ENCODE results near the gene DAP.
"Not testable (repeated sequence)": the region's sequence is repeated elsewhere in the genome, so short reads cannot be mapped to it uniquely, and the experiment has no call there.

The DAP gene

GRCh38 chr5:10733426-10733825, 27.6 kb downstream of the DAP start:
- no peak for DNase-seq

- DNase-seq = no peak
Observed at GRCh38 chr5:10731913-10732312, 29.1 kb downstream of the DAP start.

DNA sequence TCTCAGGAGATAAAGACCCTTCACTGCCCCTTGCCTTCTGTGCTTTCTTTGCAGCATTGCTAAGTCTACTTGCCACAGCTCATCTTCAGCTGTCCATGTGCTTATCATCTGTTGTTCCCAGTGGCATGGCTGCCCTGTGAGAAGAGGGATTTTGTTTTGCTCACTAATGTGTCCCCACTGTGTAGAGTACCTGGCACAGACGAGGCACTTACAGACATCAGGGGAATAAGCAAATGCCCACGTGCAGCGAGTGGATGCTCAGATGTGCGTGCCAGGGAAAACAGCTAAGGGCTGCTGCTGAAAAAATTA, 31.0 kb downstream of the DAP start:
- no peak for DNase-seq

- peak in 1 of 2 experiments; percentile 46 for DNase-seq
Observed at GRCh38 chr5:10729320-10730042, 31.6 kb downstream of the DAP start.

DNA sequence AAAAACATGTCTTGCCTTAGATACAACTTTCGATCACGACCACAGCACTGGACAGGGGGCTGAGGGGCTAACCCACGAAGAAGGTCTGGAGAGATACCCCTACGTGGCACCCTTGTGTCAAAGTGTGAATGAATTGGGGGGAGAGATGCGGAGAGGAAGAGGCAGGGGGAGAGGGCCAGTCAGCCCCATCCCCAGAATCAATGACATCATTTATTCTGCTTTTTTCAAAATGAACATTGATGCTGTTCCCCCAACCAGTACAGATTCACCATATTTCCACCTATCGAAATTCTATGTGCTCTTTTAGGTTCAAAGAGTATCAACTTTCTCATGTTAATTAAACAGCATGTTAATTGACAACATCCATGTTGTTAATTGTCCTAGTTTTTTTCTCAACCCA, 32.4 kb downstream of the DAP start:
- DNase-seq = no peak

DNA sequence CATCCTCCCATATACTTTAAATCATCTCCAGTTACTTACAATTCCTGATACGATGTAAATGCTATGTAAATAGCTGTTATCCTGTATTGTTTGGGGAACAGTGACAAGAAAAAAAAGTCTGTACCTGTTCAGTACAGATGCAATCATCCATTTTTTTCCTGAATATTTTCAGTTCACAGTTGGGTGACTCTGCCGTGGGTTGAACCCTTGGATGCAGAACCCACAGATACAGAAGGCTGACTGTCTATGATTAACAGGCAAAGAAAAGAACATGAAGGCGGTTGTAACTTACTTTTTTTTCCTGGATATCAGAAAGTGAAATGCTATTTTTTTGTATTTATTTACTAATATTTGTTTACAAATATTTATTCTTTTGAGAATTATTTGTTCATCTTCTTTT, 33.2 kb downstream of the DAP start:
- DNase-seq = no peak

DNA sequence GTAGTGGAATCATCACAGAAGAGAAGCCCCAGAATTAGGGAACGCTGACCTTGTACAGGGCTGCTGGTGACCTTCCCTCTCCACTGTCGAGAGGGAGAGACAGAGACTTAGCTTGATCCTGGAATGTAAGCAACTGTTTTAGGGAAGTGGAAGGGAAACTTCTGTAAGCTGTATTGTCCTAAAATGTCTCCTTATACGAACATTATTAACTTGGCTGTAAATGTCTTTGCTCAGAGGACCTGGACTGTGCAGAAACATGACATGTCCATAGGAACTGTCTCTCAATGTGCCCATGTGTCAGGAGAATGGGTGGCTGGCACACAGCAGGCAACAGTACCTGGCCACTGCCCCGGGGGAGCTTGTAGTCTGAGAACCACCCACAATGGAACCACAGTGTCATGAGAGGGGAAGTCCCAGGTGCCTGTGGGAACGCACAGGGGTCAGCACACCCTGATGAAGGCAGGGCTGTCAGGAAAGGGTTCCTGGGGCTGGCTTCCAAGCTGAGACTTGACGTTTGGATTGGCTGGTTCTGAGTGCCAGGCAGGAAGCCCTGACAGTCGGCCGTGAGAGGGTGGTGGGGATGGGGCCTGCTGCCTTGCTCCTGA, 34.0 kb downstream of the DAP start:
- DNase-seq = no peak

GRCh38 chr5:10726179-10726912, 34.7 kb downstream of the DAP start:
- DNase-seq = no peak

- no peak for DNase-seq
Observed at GRCh38 chr5:10725636-10726035, 35.4 kb downstream of the DAP start.

GRCh38 chr5:10724781-10725507, 36.1 kb downstream of the DAP start:
- peak; percentile 72 to 90 for DNase-seq

GRCh38 chr5:10723514-10723913, 37.5 kb downstream of the DAP start:
- no peak for DNase-seq

GRCh38 chr5:10720766-10721165, 40.3 kb downstream of the DAP start:
- DNase-seq = not testable (repeated sequence)

- no peak for DNase-seq
Observed at GRCh38 chr5:10719965-10720364, 41.1 kb downstream of the DAP start.

- not testable (repeated sequence) for DNase-seq
Observed at GRCh38 chr5:10718617-10719016, 42.4 kb downstream of the DAP start.

DNA sequence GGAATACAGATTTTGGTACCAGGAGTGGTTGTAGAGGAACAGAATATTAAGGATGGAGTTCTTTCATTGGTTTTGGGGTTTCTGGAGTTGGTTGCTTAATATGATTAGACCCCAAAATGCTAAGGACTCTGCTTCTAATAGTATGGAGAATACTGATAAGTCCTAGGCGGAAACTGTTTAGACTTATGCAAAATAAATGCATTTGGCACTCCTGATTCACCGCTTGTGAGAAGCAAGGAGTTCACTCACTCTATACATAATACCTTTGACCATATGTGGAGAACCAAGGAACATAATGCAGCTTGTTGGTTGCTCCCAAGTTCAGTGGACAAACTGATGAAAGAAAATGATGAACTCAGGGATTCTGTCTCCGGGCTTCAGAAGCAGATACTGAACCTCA, 44.2 kb downstream of the DAP start:
- not testable (repeated sequence) for DNase-seq

- no peak for DNase-seq
Observed at GRCh38 chr5:10715605-10716290, 45.3 kb downstream of the DAP start.

DNA sequence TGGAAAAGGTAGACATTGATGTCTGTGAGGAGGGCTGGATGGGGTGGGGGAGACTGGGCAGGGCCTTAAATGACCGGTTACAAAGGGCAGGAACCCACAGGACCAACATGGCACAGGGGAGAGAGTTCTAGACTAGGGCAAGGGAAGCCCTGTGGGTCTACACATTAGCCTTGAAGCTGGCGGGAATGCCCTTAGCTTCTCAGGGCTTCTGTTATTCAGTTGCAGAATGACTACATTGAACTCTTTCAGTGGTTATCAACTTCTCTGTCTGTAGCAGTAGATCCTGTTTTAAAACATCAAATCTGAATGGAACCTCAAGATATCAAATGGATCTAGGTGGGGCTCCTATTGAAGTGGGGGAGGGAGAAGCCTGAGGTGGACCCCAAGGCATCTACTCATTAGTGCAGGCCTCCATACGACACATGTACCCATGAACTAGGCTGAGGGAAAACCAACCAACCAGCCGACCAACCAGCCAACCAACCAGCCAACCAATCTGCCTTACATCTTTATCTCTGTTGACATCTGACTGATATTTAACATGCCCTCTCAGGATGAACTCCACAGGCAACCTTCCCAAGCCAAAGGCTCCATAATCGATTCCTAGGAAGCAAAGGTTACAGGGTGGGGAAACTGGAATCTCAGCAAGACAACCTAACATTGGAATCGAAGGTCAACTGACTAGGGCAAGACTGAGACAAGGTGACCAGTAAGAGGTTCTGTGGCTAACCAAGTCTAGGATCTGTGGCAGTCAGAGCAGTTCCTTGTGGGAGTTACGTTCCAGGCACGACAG, 48.3 kb downstream of the DAP start:
- no peak for DNase-seq

- DNase-seq = no peak
Observed at GRCh38 chr5:10711562-10711961, 49.5 kb downstream of the DAP start.

DNA sequence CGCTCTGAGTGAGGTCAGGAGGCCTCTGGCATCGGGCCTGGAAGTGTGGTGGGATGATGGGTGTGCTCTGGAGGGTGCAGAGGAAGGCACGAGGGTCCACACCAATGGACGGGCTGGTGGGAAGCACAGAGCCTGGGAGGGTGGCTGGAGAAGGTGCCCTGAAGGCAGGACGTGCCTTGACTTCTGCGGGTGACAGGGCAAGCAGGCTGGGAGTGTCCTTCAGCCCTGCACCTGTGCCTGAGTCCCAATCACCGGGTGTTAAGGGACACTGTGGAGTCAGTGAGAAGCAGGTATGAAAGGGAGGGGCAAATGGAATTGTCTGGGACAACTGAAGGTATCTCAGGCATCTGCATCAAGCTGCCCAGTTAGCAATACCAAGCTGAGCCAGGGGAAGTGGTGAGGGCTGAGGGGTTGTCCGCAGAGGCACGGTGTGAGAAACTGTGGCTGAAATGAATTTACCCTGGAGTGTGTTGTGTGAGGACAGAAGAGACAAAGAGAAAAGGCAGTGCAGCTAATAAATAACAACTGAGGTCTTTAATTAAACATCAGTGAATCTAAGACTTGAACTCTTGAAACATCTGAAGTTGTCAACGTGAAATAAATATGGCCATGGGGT, 50.4 kb downstream of the DAP start:
- DNase-seq = no peak

- no peak for DNase-seq
Observed at GRCh38 chr5:10709933-10710332, 51.1 kb downstream of the DAP start.

GRCh38 chr5:10709409-10709808, 51.6 kb downstream of the DAP start:
- no peak for DNase-seq
